Vagina (tissue), 2 donors: ENCODE data around the gene ADCY5. TPM values are rescaled to one million over a fixed set of nuclear protein-coding genes. Genes with fewer than 3 reads are reported as not detected.

Experiments used
- DNase-seq, 2 donors: peaks; one replicate each; pipeline ENCODE4 v3.0.0-alpha.2; 2017; ENCODE audit errors: extremely low spot score in 2 of 2
- H3K27ac ChIP-seq: fragments of 200-600 bp; sonication (generic); one replicate; pipeline ENCODE4 v1.5.1; 2019
- H3K27me3 ChIP-seq: fragments of 200-600 bp; sonication (generic); one replicate; pipeline ENCODE4 v1.5.1; 2019
- H3K36me3 ChIP-seq, 2 donors: fragments of 200-600 bp; sonication (generic); one replicate each; pipeline ENCODE4 v1.5.1; 2017 to 2019
- H3K4me1 ChIP-seq: fragments of 200-600 bp; sonication (generic); one replicate; pipeline ENCODE4 v1.5.1; 2019
- H3K4me3 ChIP-seq, 2 donors: fragments of 200-600 bp; sonication (generic); 1 replicate in 1 of 2; 2 replicates in 1 of 2; pipeline ENCODE4 v1.5.1; 2016 to 2019
- H3K9me3 ChIP-seq: fragments of 200-600 bp; sonication (generic); one replicate; pipeline ENCODE4 v1.5.1; 2019
- POLR2A ChIP-seq, 2 donors: fragments of 450-650 bp; IDR thresholded peaks; one replicate each; pipeline ENCODE4 v1.6.1; 2017; ENCODE audit warnings: antibody characterized with exemption in 2 of 2, mild to moderate bottlenecking in 2 of 2, moderate library complexity in 2 of 2
- POLR2AphosphoS5 ChIP-seq, 2 donors: sonication (generic); formaldehyde crosslinking; IDR thresholded peaks; one replicate each; pipeline ENCODE4 v1.9.0; 2017; ENCODE audit warnings: antibody characterized with exemption in 2 of 2, mild to moderate bottlenecking in 2 of 2, low read depth in 1 of 2; ENCODE audit not compliant: insufficient read depth in 1 of 2
- intact Hi-C: fragments of 100-400 bp; cut with DNase I; formaldehyde crosslinking; loops from one replicate; pipeline ENCODE4 v1.15.1; 2023
- total RNA-seq: library from RNA; depleted of rRNA; stranded (reverse); fragments of >200 nt; gene quantifications from one replicate; pipeline ENCODE4 v1.2.3, GENCODE V29; 2016
- TF ChIP-seq, protein P1 (sequence below), 3 experiments: fragments of 450-650 bp in 2 of 3; fragments of 200-600 bp in 1 of 3; sonication (generic) in 1 of 3; IDR thresholded peaks; one replicate each; pipeline ENCODE4 v1.5.1; 2017 to 2019; ENCODE audit warnings: antibody characterized with exemption in 3 of 3, mild to moderate bottlenecking in 2 of 3, moderate library complexity in 2 of 3

ADCY5 gene
- total RNA-seq, 1 donor from 2014 or later = 16.7 TPM

- Histone ChIP-seq H3K9me3 (no peaks in the 10 kb centered on the region), H3K27me3 (no peaks in the 10 kb centered on the region), H3K4me3 (no peak overlapping the region), H3K4me1 (peaks cover 24% of the 10 kb centered on the region), H3K27ac (peak overlapping the region; percentile 39), H3K36me3 (no peaks in the 10 kb centered on the region)
- TF ChIP-seq POLR2A (IDR thresholded peaks at IDR 0.05) (no peak), POLR2AphosphoS5 (IDR thresholded peaks at IDR 0.05; ENCODE audit: insufficient read depth in 1 of 2, low read depth in 1 of 2) (no peak)
- TF ChIP-seq, protein P1, sequence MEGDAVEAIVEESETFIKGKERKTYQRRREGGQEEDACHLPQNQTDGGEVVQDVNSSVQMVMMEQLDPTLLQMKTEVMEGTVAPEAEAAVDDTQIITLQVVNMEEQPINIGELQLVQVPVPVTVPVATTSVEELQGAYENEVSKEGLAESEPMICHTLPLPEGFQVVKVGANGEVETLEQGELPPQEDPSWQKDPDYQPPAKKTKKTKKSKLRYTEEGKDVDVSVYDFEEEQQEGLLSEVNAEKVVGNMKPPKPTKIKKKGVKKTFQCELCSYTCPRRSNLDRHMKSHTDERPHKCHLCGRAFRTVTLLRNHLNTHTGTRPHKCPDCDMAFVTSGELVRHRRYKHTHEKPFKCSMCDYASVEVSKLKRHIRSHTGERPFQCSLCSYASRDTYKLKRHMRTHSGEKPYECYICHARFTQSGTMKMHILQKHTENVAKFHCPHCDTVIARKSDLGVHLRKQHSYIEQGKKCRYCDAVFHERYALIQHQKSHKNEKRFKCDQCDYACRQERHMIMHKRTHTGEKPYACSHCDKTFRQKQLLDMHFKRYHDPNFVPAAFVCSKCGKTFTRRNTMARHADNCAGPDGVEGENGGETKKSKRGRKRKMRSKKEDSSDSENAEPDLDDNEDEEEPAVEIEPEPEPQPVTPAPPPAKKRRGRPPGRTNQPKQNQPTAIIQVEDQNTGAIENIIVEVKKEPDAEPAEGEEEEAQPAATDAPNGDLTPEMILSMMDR (IDR thresholded peaks at IDR 0.05) = no peak
- no peak for DNase-seq
- intact Hi-C loops = no loop called here
Observed at GRCh38 chr3:123384256-123384655, 64.6 kb downstream of the ADCY5 start.

- Histone ChIP-seq H3K27me3 (no peaks in the 10 kb centered on the region), H3K9me3 (no peaks in the 10 kb centered on the region), H3K36me3 (no peaks in the 10 kb centered on the region), H3K27ac (no peak overlapping the region), H3K4me3 (no peak overlapping the region), H3K4me1 (peaks cover 24% of the 10 kb centered on the region)
- TF ChIP-seq POLR2AphosphoS5 (IDR thresholded peaks at IDR 0.05; ENCODE audit: insufficient read depth in 1 of 2, low read depth in 1 of 2) (no peak), POLR2A (IDR thresholded peaks at IDR 0.05) (no peak)
- TF ChIP-seq, protein P1 (IDR thresholded peaks at IDR 0.05) = no peak
- intact Hi-C loops = no loop called here
- no peak for DNase-seq
Observed at GRCh38 chr3:123383091-123384053, 65.5 kb downstream of the ADCY5 start.

GRCh38 chr3:123380261-123380660 is 68.6 kb downstream of the ADCY5 start:
- no peak for DNase-seq
- intact Hi-C loops = no loop called here
- H3K4me1 ChIP-seq = peaks cover 8% of the 10 kb centered on the region

DNA sequence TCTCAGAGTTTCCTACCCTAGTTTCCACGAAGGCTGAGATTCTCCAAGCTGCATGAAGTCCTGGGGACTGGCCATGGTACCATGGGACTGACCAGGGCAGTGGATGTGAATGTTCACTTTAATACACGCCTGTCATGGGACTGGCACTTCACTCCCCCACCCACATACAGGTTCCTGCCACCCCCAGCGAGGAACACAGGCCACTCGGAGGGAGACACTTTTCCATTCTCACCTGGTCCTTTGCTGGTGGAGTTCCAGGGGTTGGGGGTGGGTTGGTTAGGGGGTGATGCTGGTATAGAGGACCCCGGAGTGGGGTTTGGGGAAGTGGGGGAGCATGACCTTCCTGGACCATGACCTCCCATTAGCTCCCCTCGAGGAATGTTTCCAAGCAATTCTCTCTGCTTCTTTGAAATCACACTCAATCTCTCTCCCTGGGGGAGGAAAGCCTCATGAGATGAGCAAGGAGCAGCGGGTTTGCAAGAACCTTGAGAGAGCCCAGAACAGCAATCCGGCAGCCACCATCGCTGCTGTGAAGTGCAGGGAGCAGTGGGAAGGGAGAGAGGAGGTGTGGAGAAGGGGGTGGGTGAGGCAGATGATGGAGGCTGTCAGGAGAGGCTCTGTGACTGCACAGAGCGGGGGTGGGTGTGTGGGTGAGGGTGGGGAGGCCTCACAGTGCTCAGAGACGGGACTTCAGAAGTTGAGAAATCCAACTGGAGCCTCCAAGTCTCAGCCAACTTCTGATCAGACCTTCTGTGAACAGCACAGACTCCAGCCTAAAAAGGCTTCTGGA is 69.7 kb downstream of the ADCY5 start:
- Histone ChIP-seq H3K9me3 (no peaks in the 10 kb centered on the region), H3K4me3 (no peak overlapping the region), H3K36me3 (no peaks in the 10 kb centered on the region), H3K4me1 (peaks cover 2% of the 10 kb centered on the region), H3K27ac (no peak overlapping the region), H3K27me3 (no peaks in the 10 kb centered on the region)
- TF ChIP-seq, protein P1 (IDR thresholded peaks at IDR 0.05) = no peak
- TF ChIP-seq POLR2AphosphoS5 (IDR thresholded peaks at IDR 0.05; ENCODE audit: insufficient read depth in 1 of 2, low read depth in 1 of 2) (no peak), POLR2A (IDR thresholded peaks at IDR 0.05) (no peak)
- no peak for DNase-seq
- intact Hi-C loops = no loop called here

More at GRCh38 chr3:123380261-123380660, 68.6 kb downstream of the ADCY5 start:
- TF ChIP-seq POLR2A (IDR thresholded peaks at IDR 0.05) (no peak), POLR2AphosphoS5 (IDR thresholded peaks at IDR 0.05; ENCODE audit: insufficient read depth in 1 of 2, low read depth in 1 of 2) (no peak)
- TF ChIP-seq, protein P1 (IDR thresholded peaks at IDR 0.05) = no peak
- no peaks in the 10 kb centered on the region for H3K36me3 ChIP-seq
- no peak overlapping the region for H3K4me3 ChIP-seq
- H3K27ac ChIP-seq = no peak overlapping the region
- no peaks in the 10 kb centered on the region for H3K27me3 ChIP-seq
- H3K9me3 ChIP-seq = no peaks in the 10 kb centered on the region
